Fibroblast of mammary gland (primary cell): ENCODE measurements around the gene KIAA0319L.

Experiments used
- DNase-seq: peaks from one replicate; pipeline ENCODE4 v3.0.0-alpha.2; 2010; ENCODE audit warnings: low read depth
- H3K4me3 ChIP-seq: 2 replicates; pipeline ENCODE4 v1.5.1; 2011; ENCODE audit warnings: low read depth, mild to moderate bottlenecking, low read length, moderate library complexity; ENCODE audit not compliant: control insufficient read depth
- CTCF ChIP-seq: conservative IDR thresholded peaks from 2 replicates; pipeline ENCODE4 v1.5.1; 2011; ENCODE audit warnings: low read depth, low read length, inconsistent platforms; ENCODE audit not compliant: control insufficient read depth, insufficient read depth

Gene KIAA0319L

GRCh38 chr1:35553851-35554250, 3.4 kb downstream of the KIAA0319L start:
- H3K4me3 ChIP-seq: no peak overlapping the region
- DNase-seq: no peak
- TF ChIP-seq CTCF: no peak

GRCh38 chr1:35546614-35547013, 10.6 kb downstream of the KIAA0319L start:
- no peak for TF ChIP-seq CTCF
- no peak overlapping the region for H3K4me3 ChIP-seq
- DNase-seq: no peak

- no peak overlapping the region for H3K4me3 ChIP-seq
- DNase-seq: peak; percentile 56
- TF ChIP-seq CTCF: no peak
These were observed 12.2 kb downstream of the KIAA0319L start for GRCh38 chr1:35544976-35545375.

GRCh38 chr1:35539824-35540261, 17.4 kb downstream of the KIAA0319L start:
- no peak overlapping the region for H3K4me3 ChIP-seq
- no peak for TF ChIP-seq CTCF

GRCh38 chr1:35539073-35539823, 18.0 kb downstream of the KIAA0319L start:
- H3K4me3 ChIP-seq: no peak overlapping the region
- no peak for TF ChIP-seq CTCF
- DNase-seq: peak; percentile 42

More at GRCh38 chr1:35539824-35540261, 17.4 kb downstream of the KIAA0319L start:
- DNase-seq: peak; percentile 51

- no peak for TF ChIP-seq CTCF
- H3K4me3 ChIP-seq: no peak overlapping the region
- no peak for DNase-seq
These were observed 19.4 kb downstream of the KIAA0319L start for GRCh38 chr1:35537806-35538205.
